ENCODE measurements around the gene SERINC2. TPM values are rescaled to one million over a fixed set of nuclear protein-coding genes. Genes with fewer than 3 reads are reported as not detected.

SERINC2 gene
- total RNA-seq, 1 donor from 2014 or later: 9.6 TPM

- no peak overlapping the region for H3K9ac ChIP-seq
- no peak for TF ChIP-seq EZH2 (IDR thresholded peaks at IDR 0.05)
- TF ChIP-seq EZH2phosphoT487 (IDR thresholded peaks at IDR 0.05): no peak
- TF ChIP-seq CTCF (IDR thresholded peaks at IDR 0.05): no peak
- no peaks in the 10 kb centered on the region for H3K27me3 ChIP-seq
- Mint-ChIP-seq H3K4me3 (no peak overlapping the region), H3K27me3 (ENCODE audit: insufficient read depth, low read depth) (peaks cover 12% of the 10 kb centered on the region), H3K36me3 (peaks cover 3% of the 10 kb centered on the region), H3K4me1 (peaks cover 11% of the 10 kb centered on the region), H3K27ac (no peak overlapping the region), H3K9me3 (no peaks in the 10 kb centered on the region)
- no peaks in the 10 kb centered on the region for H4K20me1 ChIP-seq (ENCODE audit: low read depth)
- no peak overlapping the region for H3K4me2 ChIP-seq
- no peak for DNase-seq (ENCODE audit: low spot score)
- H3K4me3 ChIP-seq: no peak overlapping the region
- H2AFZ ChIP-seq (replicated peaks): no peak overlapping the region
- no peaks in the 10 kb centered on the region for H3K36me3 ChIP-seq
- H3F3A ChIP-seq (ENCODE audit: low read depth): peaks cover 4% of the 10 kb centered on the region
- H3K4me1 ChIP-seq: peaks cover 8% of the 10 kb centered on the region
- no peak overlapping the region for H3K27ac ChIP-seq
- H3K9me3 ChIP-seq (ENCODE audit: low read depth): no peaks in the 10 kb centered on the region
- no peaks in the 10 kb centered on the region for H3K79me2 ChIP-seq (ENCODE audit: low read depth)
Observed at GRCh38 chr1:31437433-31438037, 24.5 kb downstream of the SERINC2 start.

GRCh38 chr1:31439276-31439675, 26.3 kb downstream of the SERINC2 start:
- DNase-seq (ENCODE audit: low spot score): no peak
- Histone ChIP-seq H3K9ac (no peak overlapping the region), H2AFZ (replicated peaks) (no peak overlapping the region), H3K4me3 (no peak overlapping the region), H4K20me1 (ENCODE audit: low read depth) (no peaks in the 10 kb centered on the region), H3F3A (ENCODE audit: low read depth) (peaks cover 4% of the 10 kb centered on the region), H3K27ac (no peak overlapping the region), H3K27me3 (no peaks in the 10 kb centered on the region), H3K4me1 (peaks cover 5% of the 10 kb centered on the region), H3K36me3 (no peaks in the 10 kb centered on the region), H3K79me2 (ENCODE audit: low read depth) (no peaks in the 10 kb centered on the region), H3K4me2 (no peak overlapping the region), H3K9me3 (ENCODE audit: low read depth) (no peaks in the 10 kb centered on the region)
- Mint-ChIP-seq H3K27ac (peak overlapping the region; percentile 53), H3K4me3 (no peak overlapping the region), H3K9me3 (no peaks in the 10 kb centered on the region), H3K36me3 (no peaks in the 10 kb centered on the region), H3K27me3 (ENCODE audit: insufficient read depth, low read depth) (peaks cover 10% of the 10 kb centered on the region), H3K4me1 (peaks cover 4% of the 10 kb centered on the region)
- TF ChIP-seq CTCF (IDR thresholded peaks at IDR 0.05): no peak
- no peak for TF ChIP-seq EZH2 (IDR thresholded peaks at IDR 0.05)
- TF ChIP-seq EZH2phosphoT487 (IDR thresholded peaks at IDR 0.05): no peak

GRCh38 chr1:31441073-31441472, 28.1 kb downstream of the SERINC2 start:
- H2AFZ ChIP-seq (replicated peaks): no peak overlapping the region
- DNase-seq (ENCODE audit: low spot score): no peak
- no peaks in the 10 kb centered on the region for H3K27me3 ChIP-seq
- H3K27ac ChIP-seq: no peak overlapping the region
- H3K4me3 ChIP-seq: no peak overlapping the region
- no peaks in the 10 kb centered on the region for H3K36me3 ChIP-seq
- Mint-ChIP-seq H3K4me1 (no peaks in the 10 kb centered on the region), H3K36me3 (no peaks in the 10 kb centered on the region), H3K4me3 (no peak overlapping the region), H3K27me3 (ENCODE audit: insufficient read depth, low read depth) (peaks cover 6% of the 10 kb centered on the region), H3K9me3 (no peaks in the 10 kb centered on the region), H3K27ac (no peak overlapping the region)
- H3K79me2 ChIP-seq (ENCODE audit: low read depth): no peaks in the 10 kb centered on the region
- H4K20me1 ChIP-seq (ENCODE audit: low read depth): no peaks in the 10 kb centered on the region
- no peak for TF ChIP-seq EZH2phosphoT487 (IDR thresholded peaks at IDR 0.05)
- no peak for TF ChIP-seq EZH2 (IDR thresholded peaks at IDR 0.05)
- H3F3A ChIP-seq (ENCODE audit: low read depth): peaks cover 4% of the 10 kb centered on the region
- H3K4me1 ChIP-seq: no peaks in the 10 kb centered on the region
- H3K4me2 ChIP-seq: no peak overlapping the region
- H3K9me3 ChIP-seq (ENCODE audit: low read depth): no peaks in the 10 kb centered on the region
- H3K9ac ChIP-seq: no peak overlapping the region

GRCh38 chr1:31441558-31441957, 28.5 kb downstream of the SERINC2 start:
- Histone ChIP-seq H4K20me1 (ENCODE audit: low read depth) (no peaks in the 10 kb centered on the region), H3K4me3 (no peak overlapping the region), H3K79me2 (ENCODE audit: low read depth) (no peaks in the 10 kb centered on the region), H3K27me3 (no peaks in the 10 kb centered on the region), H3K9ac (no peak overlapping the region), H3K4me1 (no peaks in the 10 kb centered on the region), H2AFZ (replicated peaks) (no peak overlapping the region), H3K36me3 (no peaks in the 10 kb centered on the region), H3K9me3 (ENCODE audit: low read depth) (no peaks in the 10 kb centered on the region), H3K4me2 (no peak overlapping the region), H3F3A (ENCODE audit: low read depth) (peaks cover 3% of the 10 kb centered on the region), H3K27ac (no peak overlapping the region)
- no peak for DNase-seq (ENCODE audit: low spot score)
- H3K27ac Mint-ChIP-seq: no peak overlapping the region
- H3K4me1 Mint-ChIP-seq: no peaks in the 10 kb centered on the region
- TF ChIP-seq EZH2 (IDR thresholded peaks at IDR 0.05) (no peak), CTCF (IDR thresholded peaks at IDR 0.05) (no peak)
- no peaks in the 10 kb centered on the region for H3K36me3 Mint-ChIP-seq
- no peak overlapping the region for H3K4me3 Mint-ChIP-seq
- H3K9me3 Mint-ChIP-seq: no peaks in the 10 kb centered on the region
- peaks cover 6% of the 10 kb centered on the region for H3K27me3 Mint-ChIP-seq (ENCODE audit: insufficient read depth, low read depth)
